ENCODE measurements around the gene AUTS2. TPM values are rescaled to one million over a fixed set of nuclear protein-coding genes. Genes with fewer than 3 reads are reported as not detected.

The AUTS2 gene
- total RNA-seq, 3 donors from 2014 or later, result 31.2 to 67.6 (median 36.5) TPM

DNA sequence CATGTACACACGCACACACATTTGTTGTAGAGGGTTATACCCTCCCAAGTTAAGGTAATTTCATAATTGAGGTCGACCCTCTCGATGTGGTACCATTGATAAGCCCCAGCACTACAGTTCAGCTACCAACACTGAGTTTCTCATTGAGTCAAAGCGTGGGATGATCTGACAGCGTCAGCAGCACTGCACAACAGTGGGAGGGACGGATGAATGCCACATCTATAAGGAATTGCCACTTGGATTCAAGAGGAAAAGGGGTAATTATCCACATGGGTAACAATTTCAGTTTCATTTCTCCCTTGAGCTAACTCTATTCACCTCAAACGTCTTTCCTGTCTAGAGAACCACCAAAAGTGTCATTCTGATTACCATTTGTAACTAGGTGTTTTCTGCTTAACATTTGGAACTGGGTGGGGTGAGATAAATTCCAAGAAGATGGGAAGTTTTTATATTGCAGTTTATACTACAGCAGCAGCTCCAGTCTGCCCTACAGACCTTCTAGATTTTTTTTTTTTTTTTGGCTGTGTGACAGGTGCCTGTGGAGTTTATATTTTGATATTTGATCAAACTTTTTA, 342.9 kb downstream of the AUTS2 start:
- H3K36me3 ChIP-seq (ENCODE audit: low read depth), result no peaks in the 10 kb centered on the region
- no peak overlapping the region for H3K4me3 ChIP-seq
- no peak for ATAC-seq
- intact Hi-C loops (cut with DNase I, micrococcal nuclease), result no loop called here
- TF ChIP-seq CTCF (IDR thresholded peaks at IDR 0.05), result no peak
- no peak for DNase-seq
- H3K9me3 ChIP-seq, result no peaks in the 10 kb centered on the region
- H3K4me1 ChIP-seq (ENCODE audit: low read depth), result no peaks in the 10 kb centered on the region

GRCh38 chr7:69942573-69942972, 344.3 kb downstream of the AUTS2 start:
- intact Hi-C loops (cut with DNase I, micrococcal nuclease), result no loop called here
- Histone ChIP-seq H3K36me3 (ENCODE audit: low read depth) (no peaks in the 10 kb centered on the region), H3K4me3 (no peak overlapping the region), H3K9me3 (no peaks in the 10 kb centered on the region), H3K4me1 (ENCODE audit: low read depth) (no peaks in the 10 kb centered on the region)
- ATAC-seq, result no peak
- no peak for TF ChIP-seq CTCF (IDR thresholded peaks at IDR 0.05)
- no peak for DNase-seq

GRCh38 chr7:69946901-69947300, 348.6 kb downstream of the AUTS2 start:
- intact Hi-C loops (cut with DNase I, micrococcal nuclease), result no loop called here
- no peak for ATAC-seq
- Histone ChIP-seq H3K4me3 (no peak overlapping the region), H3K36me3 (ENCODE audit: low read depth) (no peaks in the 10 kb centered on the region), H3K9me3 (no peaks in the 10 kb centered on the region), H3K4me1 (ENCODE audit: low read depth) (no peaks in the 10 kb centered on the region)
- no peak for TF ChIP-seq CTCF (IDR thresholded peaks at IDR 0.05)
- DNase-seq, result no peak

GRCh38 chr7:69947998-69948397, 349.7 kb downstream of the AUTS2 start:
- no peak for DNase-seq
- Histone ChIP-seq H3K36me3 (ENCODE audit: low read depth) (no peaks in the 10 kb centered on the region), H3K4me1 (ENCODE audit: low read depth) (no peaks in the 10 kb centered on the region), H3K9me3 (no peaks in the 10 kb centered on the region), H3K4me3 (no peak overlapping the region)
- no peak for TF ChIP-seq CTCF (IDR thresholded peaks at IDR 0.05)
- intact Hi-C loops (cut with DNase I, micrococcal nuclease), result no loop called here
- ATAC-seq, result no peak

DNA sequence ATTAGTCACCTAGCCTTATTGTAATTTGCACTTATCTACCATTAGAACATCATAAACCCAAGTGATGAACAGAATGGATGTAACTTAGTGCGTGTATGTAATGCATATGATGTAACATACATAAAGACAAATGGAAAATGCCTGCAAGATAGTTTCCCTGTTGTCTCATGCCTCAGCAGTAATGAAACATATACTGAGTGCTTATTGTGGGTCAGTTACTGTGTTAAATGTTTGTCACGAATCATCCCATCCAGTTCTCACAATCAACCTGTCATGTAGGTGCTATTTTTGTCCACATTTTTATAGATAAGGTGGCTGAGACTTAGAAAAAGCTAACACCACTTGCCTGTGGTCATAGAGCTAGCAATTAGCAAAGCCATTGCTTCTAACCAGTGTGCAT, 350.8 kb downstream of the AUTS2 start:
- no peak overlapping the region for H3K4me3 ChIP-seq
- DNase-seq (no peak), ATAC-seq (no peak)
- intact Hi-C loops (cut with DNase I, micrococcal nuclease), result no loop called here
- H3K4me1 ChIP-seq (ENCODE audit: low read depth), result no peaks in the 10 kb centered on the region
- no peak for TF ChIP-seq CTCF (IDR thresholded peaks at IDR 0.05)
- H3K36me3 ChIP-seq (ENCODE audit: low read depth), result no peaks in the 10 kb centered on the region
- no peaks in the 10 kb centered on the region for H3K9me3 ChIP-seq

GRCh38 chr7:69951458-69951857, 353.2 kb downstream of the AUTS2 start:
- no peaks in the 10 kb centered on the region for H3K36me3 ChIP-seq (ENCODE audit: low read depth)
- no peak overlapping the region for H3K4me3 ChIP-seq
- no peaks in the 10 kb centered on the region for H3K4me1 ChIP-seq (ENCODE audit: low read depth)
- TF ChIP-seq CTCF (IDR thresholded peaks at IDR 0.05), result no peak
- ATAC-seq, result no peak
- no peaks in the 10 kb centered on the region for H3K9me3 ChIP-seq
- no peak for DNase-seq
- intact Hi-C loops (cut with DNase I, micrococcal nuclease), result no loop called here
